Measurements from ENCODE around the gene USP24.
"Not testable (repeated sequence)": the region's sequence is repeated elsewhere in the genome, so short reads cannot be mapped to it uniquely, and the experiment has no call there.

The USP24 gene

DNA sequence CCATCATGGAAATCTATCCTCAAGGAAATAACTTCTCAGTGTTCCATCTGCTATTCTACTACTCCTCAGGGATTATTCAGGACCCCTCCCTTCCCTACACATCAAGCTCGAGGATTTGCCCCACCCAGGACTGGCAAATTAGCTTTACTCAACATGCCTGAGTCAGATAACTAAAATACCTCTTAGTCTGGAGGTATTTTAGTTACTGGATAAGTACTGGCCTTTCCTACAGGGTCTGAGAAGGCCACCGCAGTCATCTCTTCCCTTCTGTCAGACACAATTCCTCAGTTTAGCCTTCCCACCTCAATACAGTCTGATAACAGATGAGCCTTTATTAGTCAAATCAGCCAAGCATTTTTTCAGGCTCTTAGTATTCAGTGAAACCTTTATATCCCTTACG, 188.5 kb downstream of the USP24 start:
- not testable (repeated sequence) for DNase-seq

DNA sequence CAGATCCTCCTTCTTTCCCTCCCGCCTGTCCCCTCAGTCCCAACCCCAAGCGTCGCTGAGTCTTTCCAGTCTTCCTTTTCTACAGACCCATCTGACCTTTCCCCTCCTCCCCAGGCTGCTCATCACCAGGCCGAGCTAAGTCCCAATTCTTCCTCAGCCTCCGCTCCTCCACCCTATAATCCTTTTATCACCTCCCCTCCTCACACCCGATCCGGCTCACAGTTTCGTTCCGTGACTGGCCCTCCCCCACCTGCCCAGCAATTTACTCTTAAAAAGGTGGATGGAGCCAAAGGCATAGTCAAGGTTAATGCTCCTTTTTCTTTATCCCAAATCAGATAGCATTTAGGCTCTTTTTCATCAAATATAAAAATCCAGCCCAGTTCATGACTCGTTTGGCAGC, 191.0 kb downstream of the USP24 start:
- DNase-seq, result not testable (repeated sequence)

- peak; percentile 51 for DNase-seq
These were observed 193.1 kb downstream of the USP24 start for GRCh38 chr1:55021942-55022546.

DNA sequence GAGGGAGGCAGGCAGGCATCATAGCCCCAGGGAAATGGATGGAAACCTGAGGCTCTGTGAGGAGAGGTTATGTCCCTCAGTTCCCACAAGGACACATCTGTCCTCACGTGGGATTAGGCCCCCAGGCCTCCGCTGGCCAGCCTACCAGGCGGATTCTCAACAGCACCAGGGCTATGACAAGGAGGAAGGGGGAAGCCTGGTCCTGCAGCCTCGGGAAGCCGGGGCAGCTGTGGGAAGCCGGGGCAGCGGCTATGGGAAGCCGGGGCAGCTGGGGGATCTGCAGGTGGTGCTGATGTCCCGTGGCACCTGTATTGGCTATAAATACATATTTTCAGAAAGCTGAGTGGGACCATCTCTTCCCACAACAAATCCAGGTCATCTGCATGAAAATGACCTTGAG, 196.8 kb downstream of the USP24 start:
- no peak for DNase-seq
